WI38 (cell line): ENCODE measurements around the gene COL5A3.

ENCODE experiments used
- H3K4me3 ChIP-seq: 2 replicates; pipeline ENCODE4 v1.5.1; 2011; ENCODE audit warnings: low read depth, mild to moderate bottlenecking, control low read depth, low read length
- CTCF ChIP-seq: IDR thresholded peaks from 2 replicates; pipeline ENCODE4 v1.5.1; 2012; ENCODE audit warnings: low read depth, mild to moderate bottlenecking, control low read depth, low read length

The COL5A3 gene

GRCh38 chr19:9971166-9971897 lies 39.0 kb downstream of the COL5A3 start:
- TF ChIP-seq CTCF: no peak
- H3K4me3 ChIP-seq: no peak overlapping the region

- H3K4me3 ChIP-seq: no peak overlapping the region
These were observed 39.8 kb downstream of the COL5A3 start for GRCh38 chr19:9970481-9970880.

GRCh38 chr19:9969688-9969975 lies 40.7 kb downstream of the COL5A3 start:
- no peak for TF ChIP-seq CTCF
- H3K4me3 ChIP-seq: no peak overlapping the region

More at GRCh38 chr19:9970481-9970880, 39.8 kb downstream of the COL5A3 start:
- TF ChIP-seq CTCF: no peak

GRCh38 chr19:9968820-9969687 lies 41.2 kb downstream of the COL5A3 start:
- no peak overlapping the region for H3K4me3 ChIP-seq
- no peak for TF ChIP-seq CTCF

GRCh38 chr19:9967326-9967725 lies 43.0 kb downstream of the COL5A3 start:
- no peak for TF ChIP-seq CTCF
- no peak overlapping the region for H3K4me3 ChIP-seq

GRCh38 chr19:9966448-9966847 lies 43.9 kb downstream of the COL5A3 start:
- TF ChIP-seq CTCF: no peak
- no peak overlapping the region for H3K4me3 ChIP-seq

- H3K4me3 ChIP-seq: no peak overlapping the region
- TF ChIP-seq CTCF: no peak
These were observed 44.3 kb downstream of the COL5A3 start for GRCh38 chr19:9966024-9966423.
